ENCODE measurements around the gene NSD2. TPM values are rescaled to one million over a fixed set of nuclear protein-coding genes. Genes with fewer than 3 reads are reported as not detected.

Gene NSD2
- total RNA-seq, 1 experiment from 2014 or later: 136 TPM

DNA sequence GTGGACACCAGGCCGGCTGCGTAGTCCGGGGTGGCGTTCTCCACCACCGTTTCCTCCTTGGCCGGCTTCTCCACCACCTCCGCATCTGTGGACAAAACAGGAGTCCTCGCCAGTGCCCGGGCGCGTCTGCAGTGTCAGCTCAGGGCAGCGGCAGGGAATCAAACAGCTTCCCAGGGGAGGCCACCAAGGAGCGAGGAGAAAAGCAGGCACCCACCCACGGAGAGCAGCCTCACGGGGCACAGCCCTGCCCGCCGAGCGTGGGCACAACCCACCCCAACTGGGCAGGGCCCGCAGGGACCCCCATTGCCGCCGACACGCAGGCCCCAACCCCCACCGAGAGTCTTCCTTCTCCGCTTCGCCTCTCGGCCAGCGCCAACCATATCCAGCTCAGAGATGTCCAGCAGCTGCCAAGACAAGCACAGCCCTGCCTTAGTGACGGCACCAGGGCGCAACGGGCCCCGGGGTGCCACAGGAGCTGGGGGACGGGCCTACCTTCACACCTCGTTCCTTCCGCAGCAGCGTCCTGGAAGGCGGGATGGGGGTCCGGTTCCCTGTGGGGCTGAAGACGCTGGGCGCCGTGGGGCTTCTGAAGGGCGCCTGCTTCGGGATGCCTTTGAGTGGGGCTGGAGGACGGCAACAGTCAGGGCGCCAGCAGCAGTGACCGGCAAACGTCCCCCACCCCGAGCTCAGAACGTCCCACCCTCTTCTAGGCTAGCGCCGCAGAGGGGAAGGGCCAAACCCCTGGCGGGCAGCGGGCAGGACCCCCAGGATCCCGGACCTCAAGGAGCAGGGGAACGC lies 114.8 kb downstream of the NSD2 start:
- H3T11ph ChIP-seq (ENCODE audit: low read length): no peak overlapping the region
- H4K8ac ChIP-seq (replicated peaks; ENCODE audit: insufficient read length, low read depth, low read length): no peak overlapping the region
- no peaks in the 10 kb centered on the region for H3K9me3 Mint-ChIP-seq
- H2BK20ac ChIP-seq (ENCODE audit: low read depth, low read length, poor library complexity, severe bottlenecking): no peak overlapping the region
- no peak overlapping the region for H2BK15ac ChIP-seq (ENCODE audit: low read depth, low read length)
- H3K27ac Mint-ChIP-seq: no peak overlapping the region
- no peak overlapping the region for H4K5ac ChIP-seq (ENCODE audit: insufficient read length, low read depth, low read length)
- no peak overlapping the region for H3K18ac ChIP-seq (ENCODE audit: insufficient read length, low read depth, low read length)
- H3K27me3 ChIP-seq (ENCODE audit: insufficient read depth, low read length): no peaks in the 10 kb centered on the region
- H3K9ac ChIP-seq (ENCODE audit: extremely low read depth, insufficient read length, low read length): no peak overlapping the region
- H3K4me3 Mint-ChIP-seq: no peak overlapping the region
- H3K4me1 Mint-ChIP-seq: peaks cover 0 to 6% of the 10 kb centered on the region in 2 experiments; a peak in 2 of 4 replicates
- H3K4ac ChIP-seq (ENCODE audit: low read depth, low read length): no peak overlapping the region
- H3K23ac ChIP-seq (ENCODE audit: insufficient read length, low read depth, low read length): no peak overlapping the region
- H3K79me1 ChIP-seq (ENCODE audit: insufficient read depth, low read depth, low read length, poor library complexity, severe bottlenecking): no peaks in the 10 kb centered on the region
- no peak overlapping the region for H4K91ac ChIP-seq (ENCODE audit: insufficient read length, low read depth, low read length)
- H3K14ac ChIP-seq (ENCODE audit: insufficient read depth, low read length): no peak overlapping the region
- no peaks in the 10 kb centered on the region for H3K4me1 ChIP-seq (ENCODE audit: insufficient read depth, low read length)
- no peak overlapping the region for H3K27ac ChIP-seq (ENCODE audit: insufficient read length, low read depth, low read length)
- no peaks in the 10 kb centered on the region for H3K23me2 ChIP-seq (ENCODE audit: insufficient read length, low read depth, low read length, poor library complexity, severe bottlenecking)
- no peaks in the 10 kb centered on the region for H4K20me1 ChIP-seq (ENCODE audit: control insufficient read depth, insufficient read depth, insufficient read length)
- no peak overlapping the region for H2BK120ac ChIP-seq (ENCODE audit: low read depth, low read length, poor library complexity, severe bottlenecking)
- WGBS (ENCODE audit: extremely low coverage, insufficient read length, low lambda C conversion rate): no CpG with 5 or more reads among the region's 54 CpGs
- no peak overlapping the region for H2AK5ac ChIP-seq (ENCODE audit: insufficient read length, low read length)
- H2BK12ac ChIP-seq (ENCODE audit: insufficient read length, low read depth, low read length): no peak overlapping the region
- no peaks in the 10 kb centered on the region for H3K79me2 ChIP-seq (ENCODE audit: insufficient read depth, low read length)
- no peaks in the 10 kb centered on the region for H3K9me3 ChIP-seq (ENCODE audit: control insufficient read depth, low read depth, low read length)
- TF ChIP-seq, protein P1, sequence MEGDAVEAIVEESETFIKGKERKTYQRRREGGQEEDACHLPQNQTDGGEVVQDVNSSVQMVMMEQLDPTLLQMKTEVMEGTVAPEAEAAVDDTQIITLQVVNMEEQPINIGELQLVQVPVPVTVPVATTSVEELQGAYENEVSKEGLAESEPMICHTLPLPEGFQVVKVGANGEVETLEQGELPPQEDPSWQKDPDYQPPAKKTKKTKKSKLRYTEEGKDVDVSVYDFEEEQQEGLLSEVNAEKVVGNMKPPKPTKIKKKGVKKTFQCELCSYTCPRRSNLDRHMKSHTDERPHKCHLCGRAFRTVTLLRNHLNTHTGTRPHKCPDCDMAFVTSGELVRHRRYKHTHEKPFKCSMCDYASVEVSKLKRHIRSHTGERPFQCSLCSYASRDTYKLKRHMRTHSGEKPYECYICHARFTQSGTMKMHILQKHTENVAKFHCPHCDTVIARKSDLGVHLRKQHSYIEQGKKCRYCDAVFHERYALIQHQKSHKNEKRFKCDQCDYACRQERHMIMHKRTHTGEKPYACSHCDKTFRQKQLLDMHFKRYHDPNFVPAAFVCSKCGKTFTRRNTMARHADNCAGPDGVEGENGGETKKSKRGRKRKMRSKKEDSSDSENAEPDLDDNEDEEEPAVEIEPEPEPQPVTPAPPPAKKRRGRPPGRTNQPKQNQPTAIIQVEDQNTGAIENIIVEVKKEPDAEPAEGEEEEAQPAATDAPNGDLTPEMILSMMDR (conservative IDR thresholded peaks at IDR 0.05): no peak
- peaks cover 18 to 59% (median 58%) of the 10 kb centered on the region in 3 experiments; a peak in 6 of 7 replicates for H3K36me3 Mint-ChIP-seq (ENCODE audit: insufficient read depth in 1 of 3, low read depth in 3 of 3)
- no peak overlapping the region for H2AFZ ChIP-seq (ENCODE audit: low read length)
- H3K4me2 ChIP-seq (ENCODE audit: insufficient read depth, insufficient read length, low read length): no peak overlapping the region
- no peak for DNase-seq
- H3K56ac ChIP-seq (ENCODE audit: insufficient read length, low read depth, low read length): no peak overlapping the region
- no peak overlapping the region for H2BK5ac ChIP-seq (ENCODE audit: insufficient read length, low read length)
- no peaks in the 10 kb centered on the region for H3K27me3 Mint-ChIP-seq (ENCODE audit: low read depth)

Data from H9 (cell line).